Lower lobe of right lung (tissue), 2 donors: ENCODE data around the gene KCNJ12. TPM values are rescaled to one million over a fixed set of nuclear protein-coding genes. Genes with fewer than 3 reads are reported as not detected.
"Not testable (repeated sequence)": the region's sequence is repeated elsewhere in the genome, so short reads cannot be mapped to it uniquely, and the experiment has no call there.

Experiments used
- ATAC-seq, 2 donors: fragments of 200-7000 bp; cut with Tn5 transposase; one replicate each; pipeline ENCODE4 v1.9.1; 2020 to 2022; ENCODE audit warnings: mild to moderate bottlenecking in 2 of 2, moderate library complexity in 2 of 2
- DNase-seq: peaks from one replicate; pipeline ENCODE4 v3.0.0-alpha.2; 2020
- H3K27ac ChIP-seq: fragments of 200-600 bp; one replicate; pipeline ENCODE4 v1.8.0; 2022
- H3K27me3 ChIP-seq: fragments of 200-600 bp; one replicate; pipeline ENCODE4 v1.8.0; 2022; ENCODE audit warnings: low read depth
- H3K36me3 ChIP-seq: fragments of 200-600 bp; one replicate; pipeline ENCODE4 v1.8.0; 2022; ENCODE audit warnings: mild to moderate bottlenecking
- H3K4me1 ChIP-seq: fragments of 200-600 bp; one replicate; pipeline ENCODE4 v1.8.0; 2022
- H3K4me3 ChIP-seq: fragments of 200-600 bp; one replicate; pipeline ENCODE4 v1.8.0; 2022; ENCODE audit warnings: mild to moderate bottlenecking
- H3K9me3 ChIP-seq: fragments of 200-600 bp; one replicate; pipeline ENCODE4 v1.8.0; 2022
- CTCF ChIP-seq: fragments of 200-600 bp; IDR thresholded peaks from one replicate; pipeline ENCODE4 v1.8.0; 2022; ENCODE audit warnings: antibody characterized with exemption, mild to moderate bottlenecking
- intact Hi-C: fragments of 100-400 bp; cut with DNase I; formaldehyde crosslinking; loops from one replicate; pipeline ENCODE4 v1.11.0; 2022
- long read RNA-seq: library from polyadenylated mRNA; unstranded; transcript quantifications from one replicate; pipeline ENCODE4 v2.0.0, GENCODE V29; 2021
- total RNA-seq: library from RNA; stranded (reverse); fragmentation: NEBNext Ultra II Directional; extraction: Animal tissue kit (Norgen Biotek cat#: 25700); gene quantifications from one replicate; pipeline ENCODE4 v1.2.1, GENCODE V29; 2021
- donor health status: DM: no; HTN: yes; CAD: no; lungs with severe emphysema.

Gene KCNJ12
- 1.9 TPM for total RNA-seq
- long read RNA-seq, full-length matches to known transcripts: 1 of 3 reads
- long read RNA-seq, partial matches to known transcripts: 0 of 3 reads
- long read RNA-seq, other reads (novel, unspliced or antisense): 2 of 3 reads

GRCh38 chr17:21376081-21376758, at the start of gene KCNJ12:
KCNJ12 (plus strand) TSS chr17:21376357; CDS start chr17:21415343, 38,986 bp downstream.
- Histone ChIP-seq H3K9me3 (no peaks in the 10 kb centered on the region), H3K27ac (peak within 1 kb of the TSS; percentile 37), H3K27me3 (peaks cover 44% of the 10 kb centered on the region), H3K4me1 (peaks cover 24% of the 10 kb centered on the region), H3K36me3 (no peaks in the 10 kb centered on the region), H3K4me3 (peak within 1 kb of the TSS; percentile 52)
- ATAC-seq (peak in 1 of 2 donors; percentile 7), DNase-seq (no peak)
- no peak for TF ChIP-seq CTCF
- intact Hi-C loops: no loop called here

GRCh38 chr17:21327921-21328320, 48.2 kb upstream of the KCNJ12 start:
- H3K9me3 ChIP-seq, ATAC-seq, H3K27ac ChIP-seq, H3K36me3 ChIP-seq, H3K4me3 ChIP-seq, DNase-seq, H3K4me1 ChIP-seq, H3K27me3 ChIP-seq, intact Hi-C loops: not testable (repeated sequence)

GRCh38 chr17:21328778-21329177, 47.4 kb upstream of the KCNJ12 start:
- DNase-seq, H3K9me3 ChIP-seq, H3K4me1 ChIP-seq, H3K36me3 ChIP-seq, ATAC-seq, intact Hi-C loops, H3K27me3 ChIP-seq, H3K27ac ChIP-seq, H3K4me3 ChIP-seq: not testable (repeated sequence)

GRCh38 chr17:21330436-21331160, 45.6 kb upstream of the KCNJ12 start:
- H3K27me3 ChIP-seq: no peaks in the 10 kb centered on the region
- TF ChIP-seq CTCF: no peak
- intact Hi-C loops: no loop called here
- H3K27ac ChIP-seq: no peak overlapping the region
- peak in 1 of 2 donors; percentile 46 for ATAC-seq
- H3K4me1 ChIP-seq: no peaks in the 10 kb centered on the region
- H3K36me3 ChIP-seq: no peaks in the 10 kb centered on the region
- H3K4me3 ChIP-seq: no peak overlapping the region
- DNase-seq: peak; percentile 36
- no peaks in the 10 kb centered on the region for H3K9me3 ChIP-seq

- H3K4me3 ChIP-seq, intact Hi-C loops, H3K36me3 ChIP-seq, H3K4me1 ChIP-seq, ATAC-seq, H3K27ac ChIP-seq, H3K9me3 ChIP-seq, H3K27me3 ChIP-seq: not testable (repeated sequence)
- peak; percentile 8 for DNase-seq
Observed at GRCh38 chr17:21336541-21337294, 39.4 kb upstream of the KCNJ12 start.

GRCh38 chr17:21337981-21338625, 38.1 kb upstream of the KCNJ12 start:
- peak in 1 of 2 donors; percentile 4 for ATAC-seq
- not testable (repeated sequence) for H3K4me3 ChIP-seq
- peak; percentile 28 for DNase-seq

GRCh38 chr17:21339011-21339410, 37.1 kb upstream of the KCNJ12 start:
- DNase-seq (peak; percentile 20), ATAC-seq (no peak)
- no peaks in the 10 kb centered on the region for H3K4me1 ChIP-seq
- no peaks in the 10 kb centered on the region for H3K27me3 ChIP-seq
- no peaks in the 10 kb centered on the region for H3K9me3 ChIP-seq
- intact Hi-C loops: no loop called here
- no peaks in the 10 kb centered on the region for H3K36me3 ChIP-seq
- H3K4me3 ChIP-seq: no peak overlapping the region
- H3K27ac ChIP-seq: no peak overlapping the region
- no peak for TF ChIP-seq CTCF

More at GRCh38 chr17:21337981-21338625, 38.1 kb upstream of the KCNJ12 start:
- H3K9me3 ChIP-seq, H3K27ac ChIP-seq, H3K4me1 ChIP-seq, H3K36me3 ChIP-seq, H3K27me3 ChIP-seq, intact Hi-C loops: not testable (repeated sequence)

GRCh38 chr17:21339571-21339970, 36.6 kb upstream of the KCNJ12 start:
- H3K4me1 ChIP-seq, H3K9me3 ChIP-seq, H3K4me3 ChIP-seq, H3K36me3 ChIP-seq, H3K27ac ChIP-seq, ATAC-seq, intact Hi-C loops, H3K27me3 ChIP-seq: not testable (repeated sequence)
- DNase-seq: peak; percentile 10

GRCh38 chr17:21340407-21340806, 35.8 kb upstream of the KCNJ12 start:
- H3K9me3 ChIP-seq, intact Hi-C loops, H3K27ac ChIP-seq, H3K36me3 ChIP-seq, ATAC-seq, DNase-seq, H3K4me1 ChIP-seq, H3K27me3 ChIP-seq, H3K4me3 ChIP-seq: not testable (repeated sequence)

GRCh38 chr17:21341279-21341678, 34.9 kb upstream of the KCNJ12 start:
- H3K27ac ChIP-seq, intact Hi-C loops, H3K36me3 ChIP-seq, ATAC-seq, H3K4me3 ChIP-seq, H3K9me3 ChIP-seq, H3K27me3 ChIP-seq, H3K4me1 ChIP-seq: not testable (repeated sequence)
- peak; percentile 16 for DNase-seq
